ENCODE measurements around the gene PRC1. TPM values are rescaled to one million over a fixed set of nuclear protein-coding genes. Genes with fewer than 3 reads are reported as not detected.

The PRC1 gene
- polyA plus RNA-seq, 3 donors: 75.6 to 95.3 (median 84.5) TPM

- peak in 1 of 3 donors; percentile 19 for DNase-seq (ENCODE audit: low read depth in 3 of 3, low spot score in 2 of 3)
Measured at GRCh38 chr15:90957031-90957790, 37.1 kb downstream of the PRC1 start.

- peak; percentile 52 to 70 (median 60) for DNase-seq (ENCODE audit: low read depth in 3 of 3, low spot score in 2 of 3)
Measured at GRCh38 chr15:90956274-90957030, 37.9 kb downstream of the PRC1 start.

GRCh38 chr15:90955624-90956273 is 38.6 kb downstream of the PRC1 start:
- DNase-seq (ENCODE audit: low read depth in 3 of 3, low spot score in 2 of 3): no peak

- DNase-seq (ENCODE audit: low read depth in 3 of 3, low spot score in 2 of 3): peak in 2 of 3 donors; percentile 83 to 84
Measured at GRCh38 chr15:90954712-90955623, 39.4 kb downstream of the PRC1 start, which contains the start of gene RCCD1. TSS of gene RCCD1 (plus strand) at chr15:90954884. CDS start at chr15:90956735, 1,851 bp downstream.

- no peak for DNase-seq (ENCODE audit: low read depth in 3 of 3, low spot score in 2 of 3)
Measured at GRCh38 chr15:90953947-90954711, 40.2 kb downstream of the PRC1 start.

- no peak for DNase-seq (ENCODE audit: low read depth in 3 of 3, low spot score in 2 of 3)
Measured at GRCh38 chr15:90952901-90953677, 41.2 kb downstream of the PRC1 start.

- no peak for DNase-seq (ENCODE audit: low read depth in 3 of 3, low spot score in 2 of 3)
Measured at GRCh38 chr15:90950676-90951075, 43.7 kb downstream of the PRC1 start.

- DNase-seq (ENCODE audit: low read depth in 3 of 3, low spot score in 2 of 3): no peak
Measured at GRCh38 chr15:90949979-90950675, 44.2 kb downstream of the PRC1 start.

- DNase-seq (ENCODE audit: low read depth in 3 of 3, low spot score in 2 of 3): no peak
Measured at GRCh38 chr15:90948506-90948905, 45.8 kb downstream of the PRC1 start.

- DNase-seq (ENCODE audit: low read depth in 3 of 3, low spot score in 2 of 3): no peak
Measured at GRCh38 chr15:90947577-90948357, 46.6 kb downstream of the PRC1 start.

- DNase-seq (ENCODE audit: low read depth in 3 of 3, low spot score in 2 of 3): no peak
Measured at GRCh38 chr15:90946941-90947576, 47.3 kb downstream of the PRC1 start.

- no peak for DNase-seq (ENCODE audit: low read depth in 3 of 3, low spot score in 2 of 3)
Measured at GRCh38 chr15:90946538-90946937, 47.8 kb downstream of the PRC1 start.

GRCh38 chr15:90945091-90945490 is 49.2 kb downstream of the PRC1 start:
- no peak for DNase-seq (ENCODE audit: low read depth in 3 of 3, low spot score in 2 of 3)

GRCh38 chr15:90942354-90943120 is 51.8 kb downstream of the PRC1 start:
- DNase-seq (ENCODE audit: low read depth in 3 of 3, low spot score in 2 of 3): no peak

GRCh38 chr15:90941038-90941437 is 53.3 kb downstream of the PRC1 start:
- DNase-seq (ENCODE audit: low read depth in 3 of 3, low spot score in 2 of 3): no peak

GRCh38 chr15:90939756-90940155 is 54.6 kb downstream of the PRC1 start:
- DNase-seq (ENCODE audit: low read depth in 3 of 3, low spot score in 2 of 3): no peak

Data from right renal cortex interstitium (tissue), 3 donors.